HFF-Myc (cell line): Measurements from ENCODE around the gene FGD1.

Experiments used
- DNase-seq: peaks from one replicate; pipeline ENCODE4 v3.0.0-alpha.2; 2011; ENCODE audit warnings: low read depth; ENCODE audit errors: extremely low read depth
- H3K4me3 ChIP-seq: replicated peaks from 2 replicates; pipeline ENCODE4 v1.5.1; 2011; ENCODE audit warnings: low read depth, mild to moderate bottlenecking, control low read depth, low read length
- TF ChIP-seq, protein P1 (sequence below): IDR thresholded peaks from 2 replicates; pipeline ENCODE4 v1.5.1; 2012; ENCODE audit warnings: mild to moderate bottlenecking, low read depth, low read length, control low read depth; ENCODE audit errors: missing control alignments

The FGD1 gene

DNA sequence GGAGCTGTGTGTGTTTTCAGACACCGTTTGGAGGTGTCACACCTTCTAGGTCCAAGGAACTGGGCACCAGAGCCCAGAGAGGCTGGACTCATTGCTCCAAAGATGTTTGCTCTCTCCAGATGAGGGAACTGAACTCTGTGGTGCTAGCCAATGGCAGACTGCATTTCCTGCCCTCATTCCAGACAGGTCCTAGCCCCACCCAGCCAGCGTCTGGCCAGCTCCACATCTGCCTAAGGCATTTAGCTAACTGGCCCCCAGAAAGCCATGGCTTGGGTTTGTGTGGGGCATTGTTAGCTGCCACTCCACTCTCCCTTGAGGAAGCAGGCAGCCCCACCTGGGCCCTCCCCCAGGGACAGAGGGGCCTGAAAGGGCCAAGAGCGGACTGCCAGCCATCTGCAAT, 11.4 kb downstream of the FGD1 start:
- TF ChIP-seq, protein P1, sequence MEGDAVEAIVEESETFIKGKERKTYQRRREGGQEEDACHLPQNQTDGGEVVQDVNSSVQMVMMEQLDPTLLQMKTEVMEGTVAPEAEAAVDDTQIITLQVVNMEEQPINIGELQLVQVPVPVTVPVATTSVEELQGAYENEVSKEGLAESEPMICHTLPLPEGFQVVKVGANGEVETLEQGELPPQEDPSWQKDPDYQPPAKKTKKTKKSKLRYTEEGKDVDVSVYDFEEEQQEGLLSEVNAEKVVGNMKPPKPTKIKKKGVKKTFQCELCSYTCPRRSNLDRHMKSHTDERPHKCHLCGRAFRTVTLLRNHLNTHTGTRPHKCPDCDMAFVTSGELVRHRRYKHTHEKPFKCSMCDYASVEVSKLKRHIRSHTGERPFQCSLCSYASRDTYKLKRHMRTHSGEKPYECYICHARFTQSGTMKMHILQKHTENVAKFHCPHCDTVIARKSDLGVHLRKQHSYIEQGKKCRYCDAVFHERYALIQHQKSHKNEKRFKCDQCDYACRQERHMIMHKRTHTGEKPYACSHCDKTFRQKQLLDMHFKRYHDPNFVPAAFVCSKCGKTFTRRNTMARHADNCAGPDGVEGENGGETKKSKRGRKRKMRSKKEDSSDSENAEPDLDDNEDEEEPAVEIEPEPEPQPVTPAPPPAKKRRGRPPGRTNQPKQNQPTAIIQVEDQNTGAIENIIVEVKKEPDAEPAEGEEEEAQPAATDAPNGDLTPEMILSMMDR: no peak
- no peak for DNase-seq
- H3K4me3 ChIP-seq: no peak overlapping the region

DNA sequence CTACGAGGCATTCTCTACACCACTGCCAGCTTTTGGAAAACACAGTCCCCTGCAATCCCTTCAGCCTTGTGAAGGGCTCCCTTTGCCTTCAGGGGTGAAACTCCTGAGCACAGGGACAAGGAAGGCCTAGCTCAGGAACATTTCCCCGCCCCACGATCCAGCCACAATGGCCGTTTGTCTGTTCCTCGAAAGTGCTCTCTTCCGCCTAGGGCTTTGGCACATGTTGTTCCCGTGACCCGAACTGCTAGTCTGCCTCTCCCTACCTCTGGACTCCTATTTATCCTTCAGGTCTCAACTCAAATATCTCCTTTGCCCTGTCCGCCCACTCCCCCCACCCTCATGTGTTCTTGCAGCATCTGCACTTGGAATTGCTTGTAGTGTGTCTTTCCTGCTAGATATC, 12.1 kb downstream of the FGD1 start:
- H3K4me3 ChIP-seq: no peak overlapping the region

DNA sequence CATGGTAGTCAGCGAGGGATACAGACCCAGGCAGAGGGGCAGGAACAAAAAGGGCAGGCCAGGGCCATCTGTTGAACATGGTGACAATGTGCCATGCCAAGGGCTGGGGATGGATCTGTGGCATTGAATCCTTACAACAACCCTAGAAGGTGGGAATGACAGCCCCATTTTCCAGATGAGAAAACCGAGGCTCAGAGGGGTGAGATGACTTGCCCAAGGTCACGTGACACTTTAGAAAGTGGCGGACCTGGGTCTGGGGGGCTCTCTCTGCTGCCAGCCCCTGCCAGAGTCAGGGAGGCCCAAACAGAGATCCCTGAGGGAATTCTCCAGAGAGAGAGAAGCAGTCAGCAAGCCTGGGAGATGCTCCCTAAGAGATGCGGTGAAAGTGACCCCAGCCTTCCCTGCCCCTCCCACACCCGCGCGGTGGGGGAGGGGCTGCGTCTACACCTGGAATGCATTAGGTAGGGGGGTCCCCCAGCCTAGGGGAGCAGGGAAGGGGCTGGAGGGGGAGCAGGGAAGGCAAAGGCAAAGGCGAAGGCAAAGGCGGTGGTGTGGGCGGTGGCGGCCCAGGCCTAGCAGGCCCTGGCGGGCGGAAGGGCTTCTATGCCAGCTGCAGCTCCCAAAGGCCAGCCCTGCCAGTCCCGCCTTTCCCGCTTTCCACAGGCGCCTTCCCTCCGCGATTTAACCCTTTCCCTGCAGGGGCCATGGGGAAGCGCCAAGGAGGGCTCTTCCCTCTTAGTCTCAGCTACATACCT, 13.0 kb downstream of the FGD1 start:
- no peak for DNase-seq
- TF ChIP-seq, protein P1: no peak
- no peak overlapping the region for H3K4me3 ChIP-seq

More for the DNA sequence above, 12.1 kb downstream of the FGD1 start:
- no peak for DNase-seq
- TF ChIP-seq, protein P1: no peak

DNA sequence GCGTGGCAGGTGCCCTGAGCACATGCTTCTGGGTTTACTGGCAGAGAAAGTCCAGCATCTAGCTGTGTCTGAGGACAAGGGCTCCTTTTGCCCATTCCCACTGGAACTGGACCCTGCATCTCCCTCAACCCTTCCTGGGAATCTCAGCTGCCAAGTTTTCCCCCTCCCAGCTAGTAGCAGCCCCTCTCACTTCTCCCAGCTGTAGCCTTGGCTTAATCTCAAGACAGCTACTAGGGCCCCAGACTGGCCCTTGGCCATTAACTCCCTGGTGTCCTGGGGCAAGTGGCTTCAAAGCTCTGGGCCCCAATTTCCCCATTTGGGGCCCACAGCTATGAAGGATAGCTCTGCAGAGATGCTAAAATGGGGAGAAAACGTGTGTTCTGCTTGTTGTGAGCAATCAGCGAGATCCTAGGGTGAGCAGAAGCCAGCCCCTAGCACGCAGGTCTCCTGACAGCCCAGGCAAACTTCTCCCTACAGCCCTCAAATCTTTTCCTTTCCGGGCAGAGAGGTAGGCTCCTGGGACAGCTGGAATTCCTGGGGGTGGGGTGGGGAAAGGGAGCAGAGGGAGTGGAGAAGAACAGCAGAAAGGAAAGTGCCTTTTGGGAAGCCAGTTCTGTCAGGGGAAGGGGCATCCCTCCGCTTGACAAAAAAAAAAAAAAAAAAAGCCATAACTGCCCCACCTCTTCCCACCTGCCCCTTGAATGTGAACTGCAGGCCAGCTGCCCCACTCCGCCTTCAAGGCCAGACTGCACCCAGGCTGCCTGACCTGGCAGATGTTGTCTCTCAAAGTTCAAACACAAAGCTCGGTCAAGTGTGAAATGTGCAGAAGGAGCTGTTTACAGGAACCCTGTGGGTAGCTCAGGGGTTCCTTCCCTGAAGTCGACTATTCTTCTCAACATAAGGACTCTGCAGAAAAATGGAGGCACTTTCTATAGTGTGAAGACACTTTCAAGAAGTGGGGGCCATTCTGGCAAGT, 16.6 kb downstream of the FGD1 start:
- H3K4me3 ChIP-seq: no peak overlapping the region
- no peak for DNase-seq
- TF ChIP-seq, protein P1: no peak

DNA sequence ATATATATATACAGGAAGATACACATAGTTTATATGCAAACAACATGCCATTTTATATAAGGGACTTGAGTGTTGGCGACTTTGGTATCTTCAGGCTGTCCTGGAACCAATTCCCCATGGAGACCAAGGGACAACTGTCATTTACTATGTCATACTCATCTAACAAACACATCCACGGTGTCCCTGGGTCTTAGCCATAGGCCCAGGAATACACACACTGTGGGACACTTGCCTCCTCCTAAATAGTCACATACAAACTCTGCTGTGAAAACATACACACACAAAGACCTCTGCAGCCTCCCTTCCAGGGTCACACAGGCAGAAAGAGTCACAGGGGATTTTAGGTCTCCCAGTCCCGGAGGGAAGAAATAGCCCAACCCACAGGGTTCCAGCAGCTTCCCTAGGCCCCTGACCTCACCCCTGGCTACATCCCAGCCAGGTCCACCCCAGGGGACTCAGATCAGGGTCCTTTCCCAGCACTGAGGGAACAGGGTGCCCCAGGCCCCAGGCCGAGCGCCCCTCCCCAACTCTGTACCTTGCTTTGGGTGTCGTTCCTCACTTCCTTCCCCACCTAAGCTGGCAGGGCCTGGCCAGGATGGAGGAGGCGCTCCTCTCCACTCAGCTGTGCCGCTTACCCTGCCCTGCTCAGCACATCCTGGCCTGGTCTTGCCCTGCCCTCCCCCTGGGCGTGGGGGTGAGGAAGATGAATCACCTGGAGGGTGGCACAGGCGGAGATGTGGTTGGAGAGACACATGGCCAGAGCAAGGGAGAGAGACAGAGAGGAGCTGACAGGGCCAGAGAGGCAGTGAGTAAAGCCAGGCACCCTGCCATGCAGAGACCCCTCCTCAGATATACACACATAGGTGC, 21.8 kb downstream of the FGD1 start:
- no peak overlapping the region for H3K4me3 ChIP-seq
- DNase-seq: no peak
- TF ChIP-seq, protein P1: no peak

DNA sequence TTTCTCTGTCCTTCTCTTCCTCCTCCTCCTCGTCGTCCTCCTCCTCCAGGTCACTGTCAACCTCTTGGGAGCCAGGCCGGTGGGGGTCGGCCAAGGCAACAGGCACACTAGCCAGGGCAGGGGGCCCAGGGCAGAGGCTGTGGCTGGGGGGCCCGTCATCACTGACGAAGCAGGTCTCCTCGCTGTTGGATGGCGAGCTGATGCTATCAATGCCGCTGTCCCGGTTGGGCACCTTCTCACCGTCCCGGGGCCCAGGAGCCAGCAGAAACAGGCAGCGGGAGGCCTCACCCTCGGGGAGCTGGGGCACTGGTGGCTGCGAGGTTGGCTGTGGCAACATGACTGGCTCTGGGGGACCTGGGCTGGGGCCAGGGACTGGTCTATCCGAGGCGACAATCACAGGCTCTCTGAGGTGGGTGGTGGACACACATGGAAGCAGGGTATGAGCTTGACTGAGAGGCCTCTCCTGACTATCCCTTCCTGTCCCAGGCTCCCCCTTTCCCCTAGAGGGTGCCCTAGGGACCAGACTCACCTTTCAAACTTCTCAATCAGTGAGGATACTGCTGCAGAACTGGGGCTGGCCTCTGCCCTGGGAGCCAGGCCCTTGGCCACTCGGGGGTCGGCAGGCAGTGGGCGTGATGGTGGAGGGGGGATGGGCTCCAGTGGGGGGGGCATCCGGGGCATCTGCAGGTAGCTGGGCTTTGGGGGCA, 25.8 kb downstream of the FGD1 start:
- no peak overlapping the region for H3K4me3 ChIP-seq
- TF ChIP-seq, protein P1: no peak
- DNase-seq: no peak
